HG03135 (cell line): ENCODE data around the gene ADM2.

Experiments
- ATAC-seq: cut with Tn5 transposase; IDR thresholded peaks from one replicate; pipeline ENCODE4 v1.9.1; 2021; ENCODE audit warnings: mild to moderate bottlenecking, moderate library complexity; ENCODE audit not compliant: unreplicated experiment

ADM2 gene

DNA sequence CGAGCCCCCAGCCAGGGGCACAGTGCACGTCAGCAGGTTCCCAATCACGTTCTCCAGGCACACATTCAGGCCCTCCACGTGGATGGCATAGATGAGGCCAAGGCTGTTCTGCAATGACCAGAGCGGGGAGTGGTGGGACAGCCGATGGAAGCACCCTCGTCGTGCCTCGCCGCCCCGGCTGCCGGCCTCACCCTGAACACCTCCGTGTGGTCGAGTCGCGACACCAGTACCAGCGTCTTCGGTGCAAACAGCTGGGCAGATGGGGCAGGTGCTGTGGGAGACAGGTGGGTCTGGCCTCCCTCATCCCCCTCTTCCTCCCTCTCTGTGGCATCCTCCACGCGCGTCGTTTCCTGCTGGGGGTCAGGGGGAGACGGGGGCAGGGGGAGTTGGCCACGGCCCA is 14.0 kb upstream of the ADM2 start:
- no peak for ATAC-seq

DNA sequence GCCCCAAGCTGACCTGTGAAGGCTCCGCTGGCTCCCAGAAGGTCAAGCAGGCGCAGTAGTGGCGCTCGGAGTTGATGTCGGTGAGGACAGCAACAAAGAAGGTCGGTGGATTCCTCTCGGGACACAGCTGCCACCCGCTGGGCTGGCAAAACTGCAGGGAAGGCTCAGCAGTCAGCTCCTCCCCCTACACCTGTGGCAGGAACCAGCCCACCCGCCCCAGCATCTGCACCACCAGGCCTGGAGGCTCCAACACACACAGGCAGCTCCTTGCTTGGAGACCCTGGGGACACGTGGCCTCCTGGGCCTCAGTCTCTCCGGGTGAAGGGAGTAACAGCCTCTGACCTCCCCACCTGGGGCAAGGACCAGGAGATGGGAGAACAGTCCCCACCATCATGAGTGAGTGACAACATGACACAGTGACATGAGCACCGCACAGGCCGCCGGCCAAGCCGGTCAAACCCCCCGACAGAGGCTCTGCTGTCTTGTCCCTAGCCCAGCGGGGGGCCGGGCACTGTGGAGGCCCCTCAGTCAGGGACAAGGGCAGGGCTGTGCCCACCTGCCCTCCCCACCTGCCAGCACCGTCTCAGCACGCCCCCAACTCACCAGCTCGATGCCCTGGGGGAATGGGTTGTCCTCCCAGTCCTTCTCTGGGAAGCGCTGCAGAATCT is 13.4 kb upstream of the ADM2 start:
- no peak for ATAC-seq

DNA sequence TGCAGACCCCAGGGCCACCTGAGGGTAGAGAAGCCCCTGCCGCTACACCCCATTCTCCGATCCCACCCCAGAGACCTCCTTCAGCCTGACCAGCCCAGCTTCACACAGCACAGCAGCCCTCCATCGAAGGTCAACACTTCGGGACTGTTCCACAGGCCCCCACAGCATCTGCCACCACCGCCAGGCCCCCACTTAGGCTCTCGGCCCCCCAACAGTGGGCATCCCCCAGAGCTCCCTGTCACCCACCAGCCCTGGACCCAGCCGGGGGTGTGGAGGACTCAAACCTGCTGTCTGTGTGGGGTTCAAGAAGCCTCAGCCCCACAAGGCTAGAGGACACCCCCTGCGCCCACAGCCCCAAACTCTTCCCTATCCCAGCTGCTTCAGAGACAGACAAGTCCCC is 12.7 kb upstream of the ADM2 start:
- no peak for ATAC-seq

DNA sequence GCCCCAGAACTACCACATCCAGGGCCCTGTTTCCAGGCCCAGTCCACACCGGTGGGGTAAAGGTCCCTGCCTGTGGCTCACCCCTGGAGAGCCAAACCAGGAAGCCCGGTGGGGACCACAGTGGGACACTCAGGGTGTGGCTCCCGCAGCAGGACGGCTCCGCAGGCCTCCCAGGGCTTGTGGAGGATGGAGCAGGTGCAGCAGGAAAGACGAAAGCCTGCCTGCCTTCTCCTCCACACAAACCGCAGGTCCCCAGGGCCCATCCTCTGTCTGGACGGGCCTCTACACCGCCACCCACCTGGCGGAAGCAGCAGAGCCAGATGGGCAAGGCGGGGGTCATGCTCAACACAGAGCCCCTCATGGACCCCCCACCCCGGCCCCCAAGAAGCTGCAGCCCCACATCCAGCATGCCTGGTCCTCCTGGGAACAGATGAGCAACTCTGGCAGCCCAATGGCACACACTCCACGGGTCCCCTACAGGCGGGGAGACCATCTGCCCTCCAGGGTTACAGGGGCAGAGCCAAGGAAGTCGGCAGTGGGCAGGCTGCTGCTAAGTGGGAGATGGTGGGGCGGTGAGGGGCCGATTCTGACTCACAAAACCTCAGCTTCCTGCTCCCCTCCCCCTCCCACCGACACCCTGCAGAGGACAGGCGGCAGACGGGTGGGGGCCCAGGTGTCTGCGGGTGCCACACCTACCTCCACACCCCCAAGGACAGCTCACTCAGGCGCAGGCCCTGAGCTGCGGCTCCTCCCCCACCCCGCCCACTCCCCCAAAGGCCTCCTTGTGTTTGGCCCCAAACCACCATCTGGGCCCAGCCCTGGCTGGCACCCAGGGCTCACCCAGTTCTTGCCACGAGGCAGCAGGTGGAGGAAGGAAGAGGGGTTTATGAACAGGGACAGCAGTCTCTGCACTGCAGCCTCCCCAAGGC is 11.7 kb upstream of the ADM2 start:
- peak; percentile 66 for ATAC-seq

- no peak for ATAC-seq
Observed at GRCh38 chr22:50470491-50470890, 10.9 kb upstream of the ADM2 start.

DNA sequence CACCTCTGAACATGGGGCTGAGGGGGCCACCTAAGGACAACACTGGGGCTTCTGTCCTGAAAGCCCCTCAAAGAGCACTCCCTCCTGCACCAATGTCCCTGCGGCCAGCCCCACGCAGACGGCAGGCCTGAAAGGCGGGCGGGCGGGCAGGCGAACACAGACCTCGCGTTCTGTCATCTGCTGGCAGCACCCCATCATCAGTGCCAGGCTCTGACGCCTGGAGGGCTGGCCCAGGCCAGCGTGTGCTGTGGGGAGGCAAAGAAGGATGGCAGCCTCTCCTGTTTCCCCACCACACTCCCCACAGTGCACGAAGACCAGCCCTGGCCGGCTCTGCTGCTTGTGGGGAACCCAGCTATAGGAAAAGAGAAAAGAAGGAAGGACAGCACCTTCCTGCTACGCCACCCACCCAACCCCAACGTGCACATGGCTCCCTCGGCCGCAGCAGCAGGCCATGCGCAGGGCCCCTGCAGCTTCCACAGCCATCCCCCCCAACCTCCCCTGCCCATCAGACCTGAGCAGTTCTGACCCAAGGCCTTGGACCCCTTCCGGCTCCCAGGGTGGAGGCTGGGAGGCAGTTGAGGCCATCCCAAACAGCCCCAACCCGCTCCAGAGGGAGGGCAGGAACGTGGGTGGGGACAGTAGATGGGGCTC is 10.0 kb upstream of the ADM2 start:
- no peak for ATAC-seq

GRCh38 chr22:50471962-50472361 is 9.4 kb upstream of the ADM2 start:
- no peak for ATAC-seq

- no peak for ATAC-seq
Observed at GRCh38 chr22:50473088-50473487, 8.3 kb upstream of the ADM2 start.

DNA sequence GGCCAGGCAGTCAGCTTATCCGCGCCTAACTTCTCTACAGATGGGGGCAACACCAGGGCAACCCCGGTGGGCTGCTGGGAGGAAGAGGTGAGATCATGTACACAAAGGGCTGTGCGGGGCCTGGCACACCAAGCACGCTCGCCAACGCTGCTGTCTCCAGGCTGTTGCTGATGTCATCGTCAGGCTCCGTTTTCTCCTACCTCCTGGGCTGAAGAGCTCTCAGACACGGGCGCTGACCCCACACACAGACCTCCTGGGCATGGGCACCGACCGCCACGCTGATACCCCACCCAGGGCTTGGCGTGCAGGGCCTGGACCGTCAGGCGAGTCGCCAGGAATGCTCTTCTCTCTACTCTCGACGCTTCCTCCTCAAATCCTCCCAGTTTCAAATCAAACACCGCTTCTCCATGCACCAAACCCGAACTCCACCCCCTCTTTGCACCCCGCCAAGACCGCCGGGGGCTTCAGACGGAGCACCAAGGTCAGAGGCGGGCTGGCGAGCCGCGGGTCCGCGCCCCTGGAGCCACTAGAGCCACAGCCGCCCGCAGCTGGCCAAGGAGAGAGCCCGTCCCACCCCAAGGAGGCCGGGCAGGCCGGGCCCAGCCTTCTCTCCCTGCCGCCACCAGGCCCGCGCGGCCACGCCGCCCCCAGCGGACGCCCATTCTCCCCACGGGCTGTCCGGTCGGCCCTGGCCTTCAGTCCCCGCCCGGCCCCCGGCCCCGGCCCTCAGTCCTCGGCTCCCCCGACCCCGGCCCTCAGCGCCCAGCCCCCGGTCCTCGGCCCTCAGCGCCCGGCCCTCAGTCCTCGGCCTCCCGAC is 7.3 kb upstream of the ADM2 start:
- ATAC-seq, result no peak

DNA sequence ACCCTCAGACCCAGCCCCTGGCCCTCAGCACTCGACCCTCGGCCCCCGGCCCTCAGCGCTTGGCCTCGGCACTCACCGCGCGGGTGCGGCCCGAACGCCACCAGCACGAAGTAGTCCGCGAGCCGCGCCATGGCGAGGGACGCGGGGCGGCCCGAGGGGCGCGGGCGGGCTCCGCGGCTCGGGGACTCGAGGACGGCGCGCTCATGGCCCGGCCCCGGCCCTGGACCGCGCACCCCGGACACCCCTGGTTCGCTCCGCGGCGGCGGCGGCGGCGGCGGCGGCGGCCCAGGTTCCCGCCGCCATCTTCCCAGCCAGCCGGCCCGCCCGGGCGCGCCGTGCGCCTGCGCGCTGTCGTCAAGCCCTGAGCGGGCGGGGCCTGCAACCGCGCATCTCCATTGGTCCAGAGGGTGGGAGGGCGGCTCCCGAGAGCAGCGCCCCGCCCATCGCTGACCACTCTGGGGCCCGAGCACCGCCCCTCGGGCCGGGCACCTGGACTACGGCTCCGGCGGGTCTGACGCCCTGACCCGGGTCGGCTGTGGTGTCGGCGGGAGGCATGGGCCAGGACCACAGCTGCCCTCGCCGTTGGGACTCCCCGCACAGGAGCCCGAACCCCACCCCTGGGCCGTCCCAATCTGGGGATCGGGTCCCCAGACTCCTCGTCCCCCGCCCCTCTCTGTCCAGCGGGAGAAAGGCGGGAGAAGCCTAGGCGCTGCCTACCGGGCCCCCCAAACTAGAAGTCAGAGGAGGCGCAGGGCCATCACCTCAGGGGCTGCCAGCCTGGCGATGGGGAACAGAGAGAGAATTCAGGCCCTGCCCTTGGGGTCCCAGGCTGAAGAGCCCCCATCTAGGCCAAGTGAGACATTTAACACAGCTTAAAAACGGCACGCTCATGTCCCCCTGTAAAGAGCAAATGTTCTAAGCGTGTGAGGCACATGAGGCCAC is 6.4 kb upstream of the ADM2 start, which contains the start of gene SBF1:
Gene SBF1 (minus strand): TSS at position 326 of the 942 bp plus-strand sequence. CDS start 195 bp downstream, at position 131.
- peak; percentile 69 for ATAC-seq

DNA sequence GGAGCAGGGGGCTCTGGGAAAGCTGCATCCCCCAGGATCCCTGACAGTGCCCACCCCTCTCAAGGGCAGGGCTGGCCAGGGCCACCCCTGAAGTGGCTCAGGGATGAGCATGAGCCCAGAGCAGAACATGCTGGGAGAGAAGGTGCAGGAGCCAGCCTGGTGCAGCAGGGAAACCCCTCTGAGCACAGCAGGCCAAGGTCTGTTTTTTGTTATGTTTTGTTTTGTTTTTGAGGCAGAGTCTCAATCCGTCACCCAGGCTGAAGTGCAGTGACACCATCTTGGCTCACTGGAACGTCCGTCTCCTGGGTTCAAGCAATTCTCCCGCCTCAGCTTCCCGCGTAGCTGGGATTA is 5.7 kb upstream of the ADM2 start:
- no peak for ATAC-seq

- no peak for ATAC-seq
Observed at GRCh38 chr22:50476868-50477267, 4.5 kb upstream of the ADM2 start.

GRCh38 chr22:50477923-50478322 is 3.4 kb upstream of the ADM2 start:
- no peak for ATAC-seq

GRCh38 chr22:50479721-50480120 is 1.6 kb upstream of the ADM2 start:
- no peak for ATAC-seq

GRCh38 chr22:50481045-50481439 is 301 bp upstream of the ADM2 start:
- no peak for ATAC-seq

GRCh38 chr22:50482107-50483074 is 1.0 kb downstream of the ADM2 start:
- no peak for ATAC-seq

DNA sequence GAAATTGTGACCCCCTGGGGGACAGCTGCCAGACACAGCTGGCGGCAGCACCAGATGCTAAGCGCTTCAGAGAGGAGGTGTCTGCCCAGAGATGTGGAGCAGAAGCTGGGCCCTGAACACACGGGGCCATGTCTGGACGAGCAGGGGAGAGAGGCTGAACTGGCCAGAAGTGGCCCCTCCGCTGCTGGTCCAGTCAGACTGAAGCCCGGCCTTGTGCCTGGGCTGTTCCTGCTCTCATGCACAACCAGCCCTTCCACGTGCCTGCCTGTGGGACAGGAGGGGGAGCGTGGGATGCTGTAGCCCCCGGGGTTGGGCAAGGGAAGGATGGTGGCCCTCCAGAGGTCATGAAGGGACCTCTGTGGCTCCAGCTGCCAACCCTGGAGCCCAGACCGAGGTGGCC is 1.8 kb downstream of the ADM2 start:
- ATAC-seq, result no peak

DNA sequence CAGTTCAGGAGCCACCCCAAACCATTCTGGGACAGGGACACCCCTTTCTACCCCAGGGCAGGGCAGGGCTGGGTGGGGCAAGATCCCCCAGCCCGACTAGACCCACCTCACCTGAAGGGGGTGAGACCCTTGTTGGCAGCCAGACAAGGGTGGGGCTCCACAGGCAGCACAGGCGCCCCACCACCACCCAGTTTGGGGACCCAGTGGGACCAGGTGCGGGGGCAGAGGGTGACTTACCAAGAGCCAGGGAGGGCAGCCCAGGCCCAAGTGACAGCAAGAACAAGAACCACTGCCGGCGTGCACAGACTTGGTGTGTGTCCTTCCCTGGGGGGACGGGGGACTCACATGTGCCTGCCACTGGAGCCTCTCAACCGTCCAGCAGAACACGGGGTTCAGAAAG is 2.2 kb downstream of the ADM2 start:
- ATAC-seq, result no peak
